Astrocyte (in vitro differentiated cells and primary cell): Measurements from ENCODE around the gene RELB. TPM values are rescaled to one million over a fixed set of nuclear protein-coding genes. Genes with fewer than 3 reads are reported as not detected.
"Not testable (repeated sequence)": the region's sequence is repeated elsewhere in the genome, so short reads cannot be mapped to it uniquely, and the experiment has no call there.

Experiments
- DNase-seq: peaks from one replicate; pipeline ENCODE4 v3.0.0-alpha.2; 2010; ENCODE audit warnings: low read depth
- FAIRE-seq: peaks from 2 replicates; lab custom pipeline; 2011; peaks lifted over from hg19 to GRCh38; lab: Jason Lieb, UNC
- H2AFZ ChIP-seq: 2 replicates; pipeline ENCODE4 v1.6.0; 2012; ENCODE audit warnings: low read depth, low read length, inconsistent platforms
- H3K27ac ChIP-seq: 2 replicates; pipeline ENCODE4 v1.5.1; 2011; ENCODE audit warnings: low read depth, low read length, inconsistent platforms
- H3K27me3 ChIP-seq: 2 replicates; pipeline ENCODE4 v1.6.0; 2011; ENCODE audit warnings: low read length, inconsistent platforms; ENCODE audit not compliant: insufficient read depth
- H3K36me3 ChIP-seq: 2 replicates; pipeline ENCODE4 v1.5.1; 2011; ENCODE audit warnings: low read length, inconsistent platforms; ENCODE audit not compliant: insufficient read depth
- H3K4me1 ChIP-seq: 2 replicates; pipeline ENCODE4 v1.5.1; 2011; ENCODE audit warnings: low read length, inconsistent platforms; ENCODE audit not compliant: insufficient read depth
- H3K4me2 ChIP-seq: 2 replicates; pipeline ENCODE4 v1.6.0; 2012; ENCODE audit warnings: low read length, inconsistent platforms
- H3K4me3 ChIP-seq: 2 replicates; pipeline ENCODE4 v1.5.1; 2011; ENCODE audit warnings: low read depth, mild to moderate bottlenecking, low read length, inconsistent platforms; ENCODE audit not compliant: insufficient read depth
- H3K79me2 ChIP-seq: 2 replicates; pipeline ENCODE4 v1.6.0; 2012; ENCODE audit warnings: mild to moderate bottlenecking, low read length, inconsistent platforms; ENCODE audit not compliant: insufficient read depth
- H3K9ac ChIP-seq: 2 replicates; pipeline ENCODE4 v1.6.0; 2012; ENCODE audit warnings: mild to moderate bottlenecking, low read length, inconsistent platforms
- H3K9me3 ChIP-seq: 2 replicates; pipeline ENCODE4 v1.5.1; 2012; ENCODE audit warnings: low read depth, mild to moderate bottlenecking, low read length, inconsistent platforms; ENCODE audit not compliant: insufficient read depth
- H4K20me1 ChIP-seq: 2 replicates; pipeline ENCODE4 v1.6.0; 2012; ENCODE audit warnings: low read length, inconsistent platforms; ENCODE audit not compliant: insufficient read depth
- H3K27ac Mint-ChIP-seq: one replicate; pipeline ENCODE4 v1.8.0; 2021; ENCODE audit warnings: mild to moderate bottlenecking, mixed read lengths; ENCODE audit not compliant: unreplicated experiment
- H3K27me3 Mint-ChIP-seq: one replicate; pipeline ENCODE4 v1.8.0; 2021; ENCODE audit warnings: low read depth, mixed read lengths; ENCODE audit not compliant: unreplicated experiment
- H3K36me3 Mint-ChIP-seq: one replicate; pipeline ENCODE4 v1.8.0; 2021; ENCODE audit warnings: low read depth, mixed read lengths; ENCODE audit not compliant: unreplicated experiment
- H3K4me1 Mint-ChIP-seq: one replicate; pipeline ENCODE4 v1.8.0; 2021; ENCODE audit warnings: low read depth, mixed read lengths; ENCODE audit not compliant: unreplicated experiment
- H3K4me3 Mint-ChIP-seq: one replicate; pipeline ENCODE4 v1.8.0; 2021; ENCODE audit warnings: mild to moderate bottlenecking, moderate library complexity, mixed read lengths; ENCODE audit not compliant: unreplicated experiment
- H3K9me3 Mint-ChIP-seq: one replicate; pipeline ENCODE4 v1.8.0; 2021; ENCODE audit warnings: mild to moderate bottlenecking, mixed read lengths; ENCODE audit not compliant: unreplicated experiment
- EZH2 ChIP-seq: IDR thresholded peaks from 2 replicates; pipeline ENCODE4 v1.6.1; 2012; ENCODE audit warnings: mild to moderate bottlenecking, low read length, inconsistent platforms; ENCODE audit not compliant: insufficient read depth
- total RNA-seq: library from RNA; stranded (reverse); gene quantifications from 2 replicates; pipeline ENCODE4 v1.2.1, GENCODE V29; 2021
- TF ChIP-seq, protein P1 (sequence below): IDR thresholded peaks from 2 replicates; pipeline ENCODE4 v1.5.1; 2011; ENCODE audit warnings: low read depth, mild to moderate bottlenecking, inconsistent platforms, low read length, moderate library complexity; ENCODE audit not compliant: insufficient read depth

The RELB gene
- total RNA-seq, 1 donor from 2014 or later, result 14.0 TPM

DNA sequence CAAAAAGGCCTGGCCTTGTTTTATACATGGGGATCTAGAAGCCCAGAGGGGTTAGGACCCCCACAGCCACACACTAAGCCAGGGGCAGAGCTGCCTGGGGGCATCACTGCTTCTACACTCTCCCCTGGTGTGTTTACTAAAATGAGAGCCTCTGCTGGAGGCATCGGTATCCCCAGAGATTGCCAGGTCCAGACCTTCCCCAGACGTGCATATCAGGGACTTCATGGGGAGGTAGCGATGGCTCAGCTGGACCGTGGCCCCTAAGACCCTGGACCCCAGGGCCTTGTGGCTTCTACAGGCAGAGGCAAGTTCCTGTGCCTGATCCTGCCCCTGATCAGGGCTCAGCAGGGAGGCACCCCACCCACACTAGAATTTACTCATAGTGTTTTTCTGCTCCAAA, 32.6 kb upstream of the RELB start:
- no peaks in the 10 kb centered on the region for H3K4me1 Mint-ChIP-seq

DNA sequence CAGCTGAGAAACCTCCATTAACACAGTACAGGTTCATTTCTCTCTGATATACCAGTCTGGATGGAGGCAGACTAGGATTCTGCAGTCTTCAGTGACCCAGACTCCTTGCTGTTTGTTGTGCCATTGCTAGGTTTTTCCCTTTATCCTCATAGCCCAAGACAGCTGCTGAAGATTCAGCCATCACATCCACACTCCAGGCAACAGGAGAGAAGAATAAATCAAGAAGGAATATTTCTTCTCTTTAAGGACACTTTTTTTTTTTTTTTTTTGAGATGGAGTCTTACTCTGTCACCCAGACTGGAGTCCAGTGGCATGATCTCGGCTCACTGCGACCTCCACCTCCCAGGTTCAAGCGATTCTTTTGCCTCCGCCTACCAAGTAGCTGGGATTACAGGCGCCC, 31.8 kb upstream of the RELB start:
- DNase-seq (no peak), FAIRE-seq (no peak)
- peaks cover 20% of the 10 kb centered on the region for H3K36me3 ChIP-seq
- no peak for TF ChIP-seq EZH2
- TF ChIP-seq, protein P1, sequence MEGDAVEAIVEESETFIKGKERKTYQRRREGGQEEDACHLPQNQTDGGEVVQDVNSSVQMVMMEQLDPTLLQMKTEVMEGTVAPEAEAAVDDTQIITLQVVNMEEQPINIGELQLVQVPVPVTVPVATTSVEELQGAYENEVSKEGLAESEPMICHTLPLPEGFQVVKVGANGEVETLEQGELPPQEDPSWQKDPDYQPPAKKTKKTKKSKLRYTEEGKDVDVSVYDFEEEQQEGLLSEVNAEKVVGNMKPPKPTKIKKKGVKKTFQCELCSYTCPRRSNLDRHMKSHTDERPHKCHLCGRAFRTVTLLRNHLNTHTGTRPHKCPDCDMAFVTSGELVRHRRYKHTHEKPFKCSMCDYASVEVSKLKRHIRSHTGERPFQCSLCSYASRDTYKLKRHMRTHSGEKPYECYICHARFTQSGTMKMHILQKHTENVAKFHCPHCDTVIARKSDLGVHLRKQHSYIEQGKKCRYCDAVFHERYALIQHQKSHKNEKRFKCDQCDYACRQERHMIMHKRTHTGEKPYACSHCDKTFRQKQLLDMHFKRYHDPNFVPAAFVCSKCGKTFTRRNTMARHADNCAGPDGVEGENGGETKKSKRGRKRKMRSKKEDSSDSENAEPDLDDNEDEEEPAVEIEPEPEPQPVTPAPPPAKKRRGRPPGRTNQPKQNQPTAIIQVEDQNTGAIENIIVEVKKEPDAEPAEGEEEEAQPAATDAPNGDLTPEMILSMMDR, result no peak
- H3K4me2 ChIP-seq, result no peak overlapping the region
- H3K79me2 ChIP-seq, result peaks cover 17% of the 10 kb centered on the region
- Mint-ChIP-seq H3K9me3 (no peaks in the 10 kb centered on the region), H3K27ac (no peak overlapping the region), H3K36me3 (peaks cover 3% of the 10 kb centered on the region), H3K27me3 (no peaks in the 10 kb centered on the region), H3K4me1 (no peaks in the 10 kb centered on the region), H3K4me3 (no peak overlapping the region)
- H3K27ac ChIP-seq, result no peak overlapping the region
- H3K4me1 ChIP-seq, result no peaks in the 10 kb centered on the region
- H3K9me3 ChIP-seq, result no peaks in the 10 kb centered on the region
- no peak overlapping the region for H3K4me3 ChIP-seq
- H4K20me1 ChIP-seq, result peaks cover 30% of the 10 kb centered on the region
- H2AFZ ChIP-seq, result no peak overlapping the region
- H3K27me3 ChIP-seq, result no peaks in the 10 kb centered on the region
- no peak overlapping the region for H3K9ac ChIP-seq

More for the DNA sequence above, 32.6 kb upstream of the RELB start:
- Histone ChIP-seq H3K4me2 (no peak overlapping the region), H3K9ac (no peak overlapping the region), H3K27ac (no peak overlapping the region), H3K36me3 (peaks cover 15% of the 10 kb centered on the region), H4K20me1 (peaks cover 31% of the 10 kb centered on the region), H2AFZ (no peak overlapping the region), H3K4me1 (no peaks in the 10 kb centered on the region), H3K27me3 (no peaks in the 10 kb centered on the region), H3K4me3 (no peak overlapping the region), H3K9me3 (no peaks in the 10 kb centered on the region), H3K79me2 (peaks cover 17% of the 10 kb centered on the region)
- no peak overlapping the region for H3K4me3 Mint-ChIP-seq
- peaks cover 4% of the 10 kb centered on the region for H3K36me3 Mint-ChIP-seq
- no peak for DNase-seq
- H3K27me3 Mint-ChIP-seq, result no peaks in the 10 kb centered on the region
- no peak for FAIRE-seq
- TF ChIP-seq, protein P1, result no peak
- H3K27ac Mint-ChIP-seq, result no peak overlapping the region
- H3K9me3 Mint-ChIP-seq, result no peaks in the 10 kb centered on the region

DNA sequence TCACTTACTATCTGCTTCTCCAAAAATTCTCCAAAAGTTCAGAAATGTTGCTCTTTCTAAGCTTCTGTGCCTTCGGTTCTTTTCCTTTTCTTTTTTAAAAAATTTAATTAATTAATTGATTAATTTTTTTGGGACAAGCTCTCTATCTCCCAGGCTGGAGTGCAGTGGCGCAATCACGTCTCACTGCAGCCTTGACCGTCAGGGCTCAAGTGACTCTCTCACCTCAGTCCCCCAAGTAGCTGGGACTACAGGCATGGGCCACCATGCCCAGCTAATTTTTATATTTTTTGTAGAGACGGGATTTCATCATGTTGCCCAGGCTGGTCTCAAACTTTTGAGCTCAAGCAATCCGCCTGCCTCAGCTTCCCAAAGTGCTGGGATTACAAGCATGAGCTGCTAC, 29.8 kb upstream of the RELB start:
- FAIRE-seq, H3K27me3 ChIP-seq, H3K4me3 ChIP-seq, H3K27me3 Mint-ChIP-seq, H3K4me2 ChIP-seq, H3K27ac ChIP-seq, H3K9me3 Mint-ChIP-seq, H3K9me3 ChIP-seq, H3K4me3 Mint-ChIP-seq, H2AFZ ChIP-seq, DNase-seq, H3K4me1 ChIP-seq, H3K36me3 Mint-ChIP-seq, H3K4me1 Mint-ChIP-seq, H3K27ac Mint-ChIP-seq, H3K9ac ChIP-seq: not testable (repeated sequence)
- peaks cover 24% of the 10 kb centered on the region for H4K20me1 ChIP-seq
- H3K79me2 ChIP-seq, result peaks cover 14% of the 10 kb centered on the region
- peaks cover 19% of the 10 kb centered on the region for H3K36me3 ChIP-seq
